Measurements from ENCODE around the gene NWD2. TPM values are rescaled to one million over a fixed set of nuclear protein-coding genes. Genes with fewer than 3 reads are reported as not detected.

The NWD2 gene
- total RNA-seq, 1 experiment from 2014 or later: not detected

DNA sequence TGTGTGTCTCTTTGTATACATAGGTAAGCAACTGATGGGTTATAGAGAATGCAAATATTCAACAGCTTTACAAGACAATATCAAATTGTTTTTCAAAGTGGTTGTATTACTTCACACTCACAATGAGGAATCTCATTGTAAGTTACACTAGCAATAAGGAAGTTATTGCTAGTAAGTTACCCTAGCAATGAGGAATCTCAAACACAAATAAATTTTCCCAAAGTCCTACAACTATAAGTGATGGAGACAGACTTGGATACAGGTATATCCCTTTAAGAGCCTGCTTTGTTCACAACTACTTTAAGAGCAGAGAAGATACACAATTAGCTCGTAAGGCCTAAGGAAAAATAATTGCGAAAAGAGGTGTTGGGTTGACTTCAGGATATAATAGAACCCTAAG is 28.3 kb upstream of the NWD2 start:
- intact Hi-C loops (cut with micrococcal nuclease; ENCODE audit: unreplicated experiment): no loop called here
- CTCF ChIA-PET: no interaction called here
- POLR2A ChIA-PET (ENCODE audit: low non-redundant PET): no interaction called here

GRCh38 chr4:37219242-37219641 is 25.3 kb upstream of the NWD2 start:
- Histone ChIP-seq H3K9me3 (ENCODE audit: low read depth, low read length, poor library complexity, severe bottlenecking) (no peaks in the 10 kb centered on the region), H3K36me3 (ENCODE audit: insufficient read depth, low read length, poor library complexity, severe bottlenecking) (no peaks in the 10 kb centered on the region), H3K4me3 (ENCODE audit: low read depth, low read length, poor library complexity, severe bottlenecking) (no peak overlapping the region), H3K27ac (ENCODE audit: low read depth, low read length, poor library complexity, severe bottlenecking) (no peak overlapping the region), H3K4me1 (ENCODE audit: insufficient read depth, low read length, poor library complexity, severe bottlenecking) (no peaks in the 10 kb centered on the region), H3K27me3 (replicated peaks; ENCODE audit: insufficient read depth, low read depth, low read length, poor library complexity) (no peaks in the 10 kb centered on the region)
- intact Hi-C loops (cut with micrococcal nuclease; ENCODE audit: unreplicated experiment): no loop called here
- no TSS peak for BruUV-seq (replicated peaks)
- ChIA-PET POLR2A (ENCODE audit: low non-redundant PET) (no interaction called here), CTCF (no interaction called here)
- DNase-seq (ENCODE audit: low spot score): no peak
- no peak for TF ChIP-seq CTCF (conservative IDR thresholded peaks at IDR 0.05; ENCODE audit: low read depth, low read length)
- no peak for TF ChIP-seq EZH2 (IDR thresholded peaks at IDR 0.05; ENCODE audit: borderline replicate concordance, low read depth, low read length, poor library complexity, severe bottlenecking)

More for the DNA sequence above, 28.3 kb upstream of the NWD2 start:
- BruUV-seq (replicated peaks): no TSS peak
- Histone ChIP-seq H3K27ac (ENCODE audit: low read depth, low read length, poor library complexity, severe bottlenecking) (no peak overlapping the region), H3K27me3 (replicated peaks; ENCODE audit: insufficient read depth, low read depth, low read length, poor library complexity) (no peaks in the 10 kb centered on the region), H3K9me3 (ENCODE audit: low read depth, low read length, poor library complexity, severe bottlenecking) (no peaks in the 10 kb centered on the region), H3K36me3 (ENCODE audit: insufficient read depth, low read length, poor library complexity, severe bottlenecking) (no peaks in the 10 kb centered on the region), H3K4me1 (ENCODE audit: insufficient read depth, low read length, poor library complexity, severe bottlenecking) (no peaks in the 10 kb centered on the region), H3K4me3 (ENCODE audit: low read depth, low read length, poor library complexity, severe bottlenecking) (no peak overlapping the region)
- no peak for DNase-seq (ENCODE audit: low spot score)
- no peak for TF ChIP-seq EZH2 (IDR thresholded peaks at IDR 0.05; ENCODE audit: borderline replicate concordance, low read depth, low read length, poor library complexity, severe bottlenecking)
- TF ChIP-seq CTCF (conservative IDR thresholded peaks at IDR 0.05; ENCODE audit: low read depth, low read length): no peak

DNA sequence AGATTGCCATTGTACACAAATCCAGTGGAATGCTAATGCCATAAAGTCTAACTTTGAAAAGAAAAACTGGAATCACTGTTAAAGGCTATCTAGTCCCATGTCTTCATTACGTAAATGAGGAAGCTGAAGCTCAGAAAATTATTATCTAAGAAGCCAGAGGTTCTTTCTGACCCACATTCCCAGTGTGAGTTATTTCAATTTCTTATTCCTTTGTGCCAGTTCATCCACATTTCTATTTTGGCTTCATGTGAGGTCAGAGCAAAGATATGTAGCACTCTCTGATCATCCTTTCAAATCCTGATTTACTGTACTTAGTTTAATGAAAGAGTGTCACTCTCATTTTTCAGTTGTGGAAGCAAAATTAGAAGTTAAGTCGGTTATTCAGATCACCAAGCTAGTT is 24.6 kb upstream of the NWD2 start:
- intact Hi-C loops (cut with micrococcal nuclease; ENCODE audit: unreplicated experiment): no loop called here
- Histone ChIP-seq H3K4me3 (ENCODE audit: low read depth, low read length, poor library complexity, severe bottlenecking) (no peak overlapping the region), H3K9me3 (ENCODE audit: low read depth, low read length, poor library complexity, severe bottlenecking) (no peaks in the 10 kb centered on the region), H3K36me3 (ENCODE audit: insufficient read depth, low read length, poor library complexity, severe bottlenecking) (no peaks in the 10 kb centered on the region), H3K27ac (ENCODE audit: low read depth, low read length, poor library complexity, severe bottlenecking) (no peak overlapping the region), H3K27me3 (replicated peaks; ENCODE audit: insufficient read depth, low read depth, low read length, poor library complexity) (peaks cover 4% of the 10 kb centered on the region), H3K4me1 (ENCODE audit: insufficient read depth, low read length, poor library complexity, severe bottlenecking) (no peaks in the 10 kb centered on the region)
- no TSS peak for BruUV-seq (replicated peaks)
- no peak for DNase-seq (ENCODE audit: low spot score)
- ChIA-PET CTCF (interaction anchor here (0.6 kb wide), 1 partner anchor 201 kb away, joined by 4 read pairs; no protein-coding TSS in a partner anchor), POLR2A (ENCODE audit: low non-redundant PET) (no interaction called here)
- TF ChIP-seq CTCF (conservative IDR thresholded peaks at IDR 0.05; ENCODE audit: low read depth, low read length) (no peak), EZH2 (IDR thresholded peaks at IDR 0.05; ENCODE audit: borderline replicate concordance, low read depth, low read length, poor library complexity, severe bottlenecking) (no peak)
